Mucosa of rectum (tissue), 2 donors: ENCODE measurements around the gene OTOP2.

Experiments
- H3K27ac ChIP-seq, 2 donors: one replicate each; pipeline ENCODE4 v1.7.0; 2013; ENCODE audit warnings: inconsistent platforms in 2 of 2, low read depth in 2 of 2, low read length in 2 of 2
- H3K27me3 ChIP-seq, 2 donors: one replicate each; pipeline ENCODE4 v1.7.0; 2013; ENCODE audit warnings: low read length in 2 of 2; ENCODE audit not compliant: control insufficient read depth in 2 of 2, insufficient read depth in 2 of 2
- H3K36me3 ChIP-seq, 2 donors: one replicate each; pipeline ENCODE4 v1.7.0; 2013; ENCODE audit warnings: low read length in 2 of 2; ENCODE audit not compliant: control insufficient read depth in 2 of 2, insufficient read depth in 2 of 2
- H3K4me1 ChIP-seq, 2 donors: one replicate each; pipeline ENCODE4 v1.7.0; 2013; ENCODE audit warnings: low read length in 2 of 2, mild to moderate bottlenecking in 1 of 2; ENCODE audit not compliant: control insufficient read depth in 2 of 2, insufficient read depth in 2 of 2
- H3K4me3 ChIP-seq, 2 donors: one replicate each; pipeline ENCODE4 v1.7.0; 2013; ENCODE audit warnings: low read length in 2 of 2
- H3K9ac ChIP-seq, 2 donors: one replicate each; pipeline ENCODE4 v1.7.0; 2013; ENCODE audit warnings: low read length in 2 of 2, low read depth in 1 of 2, mild to moderate bottlenecking in 1 of 2
- H3K9me3 ChIP-seq, 2 donors: one replicate each; pipeline ENCODE4 v1.7.0; 2013; ENCODE audit warnings: low read length in 2 of 2; ENCODE audit not compliant: control insufficient read depth in 2 of 2
- donor health status: healthy.
- donor health status: Normal muscosa, but diverticular disease.

The OTOP2 gene

DNA sequence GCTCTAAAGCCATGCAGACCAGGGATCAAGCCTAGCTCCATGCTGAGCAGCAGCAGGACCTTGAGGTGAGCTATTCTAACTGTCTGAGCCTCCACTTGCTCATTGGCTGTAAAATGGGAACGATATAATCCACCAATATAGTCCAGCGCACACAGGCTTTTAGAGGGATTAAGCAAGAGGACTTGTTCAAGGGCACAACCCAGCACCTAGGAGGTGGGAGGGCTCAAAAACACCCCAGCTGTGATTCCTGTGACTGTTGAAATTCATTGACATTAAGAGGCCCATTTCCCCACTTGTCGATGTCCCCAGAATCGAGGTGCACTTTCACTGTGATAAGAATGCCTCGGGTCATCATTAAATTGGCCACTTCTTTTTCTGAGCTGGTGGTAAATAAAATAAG, 5.2 kb upstream of the OTOP2 start:
- Histone ChIP-seq H3K9me3 (no peaks in the 10 kb centered on the region), H3K4me1 (peaks cover 0 to 2% of the 10 kb centered on the region in 2 donors), H3K27me3 (peaks cover 14 to 29% of the 10 kb centered on the region in 2 donors), H3K9ac (no peak overlapping the region), H3K27ac (no peak overlapping the region), H3K36me3 (no peaks in the 10 kb centered on the region), H3K4me3 (no peak overlapping the region)

- no peaks in the 10 kb centered on the region for H3K9me3 ChIP-seq
- H3K9ac ChIP-seq = no peak overlapping the region
- no peak overlapping the region for H3K4me3 ChIP-seq
- H3K36me3 ChIP-seq = no peaks in the 10 kb centered on the region
- H3K4me1 ChIP-seq = peaks cover 0 to 7% of the 10 kb centered on the region in 2 donors
- H3K27ac ChIP-seq = no peak overlapping the region
- H3K27me3 ChIP-seq = peaks cover 22 to 37% of the 10 kb centered on the region in 2 donors
Observed at GRCh38 chr17:74919440-74920305, 4.4 kb upstream of the OTOP2 start.

DNA sequence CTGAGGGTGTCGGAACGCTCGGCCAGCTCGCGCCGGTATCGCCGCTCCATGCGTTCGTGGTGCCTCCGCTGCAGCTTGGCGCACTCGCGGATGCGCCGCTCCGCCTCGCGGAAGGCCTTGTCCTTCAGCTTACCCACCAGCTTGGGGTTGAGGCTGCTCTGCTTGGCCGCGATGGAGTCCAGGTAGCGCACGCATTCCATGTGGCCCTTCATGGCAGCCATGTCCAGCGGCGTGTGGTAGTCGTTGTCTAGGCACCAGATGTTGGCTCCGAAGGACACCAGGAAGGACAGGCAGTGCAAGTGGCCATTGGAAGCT, 3.8 kb upstream of the OTOP2 start:
- Histone ChIP-seq H3K36me3 (no peaks in the 10 kb centered on the region), H3K27me3 (peaks cover 28 to 43% of the 10 kb centered on the region in 2 donors)

DNA sequence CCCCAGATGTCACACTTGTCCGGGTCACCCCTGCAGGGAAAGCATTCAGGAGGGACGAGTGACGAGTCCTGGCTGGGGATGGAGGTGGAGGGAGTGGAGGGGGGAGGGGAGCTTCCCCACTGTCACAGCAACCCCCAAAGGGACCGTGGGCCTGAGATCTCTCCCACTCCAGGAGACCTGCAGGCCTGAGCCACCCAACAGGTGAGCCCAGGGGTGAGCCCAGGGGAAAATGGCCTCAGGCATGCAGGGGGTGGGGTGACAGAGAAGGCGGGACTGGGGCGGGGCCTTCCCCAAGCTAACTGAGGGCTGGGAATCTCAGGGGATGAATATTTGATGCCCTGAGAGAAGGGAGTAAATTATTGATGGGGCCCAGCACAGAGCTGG, 3.4 kb upstream of the OTOP2 start:
- Histone ChIP-seq H3K36me3 (no peaks in the 10 kb centered on the region), H3K4me3 (no peak overlapping the region), H3K4me1 (peaks cover 0 to 7% of the 10 kb centered on the region in 2 donors), H3K9me3 (no peaks in the 10 kb centered on the region), H3K27me3 (peaks cover 31 to 47% of the 10 kb centered on the region in 2 donors), H3K9ac (no peak overlapping the region), H3K27ac (no peak overlapping the region)

More for the DNA sequence above, 3.8 kb upstream of the OTOP2 start:
- no peak overlapping the region for H3K27ac ChIP-seq
- H3K4me1 ChIP-seq = peaks cover 0 to 7% of the 10 kb centered on the region in 2 donors
- H3K4me3 ChIP-seq = no peak overlapping the region
- no peak overlapping the region for H3K9ac ChIP-seq
- H3K9me3 ChIP-seq = no peaks in the 10 kb centered on the region

- no peaks in the 10 kb centered on the region for H3K9me3 ChIP-seq
- no peak overlapping the region for H3K9ac ChIP-seq
- H3K27ac ChIP-seq = no peak overlapping the region
- H3K36me3 ChIP-seq = no peaks in the 10 kb centered on the region
- H3K27me3 ChIP-seq = peaks cover 36 to 52% of the 10 kb centered on the region in 2 donors
- peaks cover 0 to 7% of the 10 kb centered on the region in 2 donors for H3K4me1 ChIP-seq
- H3K4me3 ChIP-seq = no peak overlapping the region
Observed at GRCh38 chr17:74921026-74921681, 2.9 kb upstream of the OTOP2 start.

DNA sequence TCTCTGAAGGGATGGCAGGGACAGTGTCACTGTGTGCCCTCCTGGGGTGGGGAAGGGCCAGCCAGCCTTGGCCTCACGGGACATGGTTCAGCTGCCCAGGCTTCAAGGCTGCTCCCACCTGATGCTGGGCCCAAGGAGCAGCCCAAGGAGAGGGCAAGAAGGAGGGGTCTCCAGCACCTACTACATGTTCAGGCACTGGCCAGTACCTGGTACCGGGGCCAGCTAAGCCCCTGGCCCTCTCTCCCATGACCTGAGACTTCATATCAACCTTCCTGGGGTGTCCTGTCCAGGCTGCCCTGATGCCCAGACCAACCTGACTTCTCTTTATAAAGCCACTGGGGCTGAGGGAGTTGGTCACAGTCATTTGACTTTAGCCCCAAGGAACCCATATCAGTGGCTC, 2.3 kb upstream of the OTOP2 start:
- H3K9ac ChIP-seq = no peak overlapping the region
- no peak overlapping the region for H3K27ac ChIP-seq
- H3K4me3 ChIP-seq = no peak overlapping the region
- H3K9me3 ChIP-seq = no peaks in the 10 kb centered on the region
- peaks cover 0 to 7% of the 10 kb centered on the region in 2 donors for H3K4me1 ChIP-seq
- H3K27me3 ChIP-seq = peaks cover 37 to 52% of the 10 kb centered on the region in 2 donors
- H3K36me3 ChIP-seq = no peaks in the 10 kb centered on the region

- Histone ChIP-seq H3K9ac (no peak overlapping the region), H3K27me3 (peaks cover 37 to 54% of the 10 kb centered on the region in 2 donors)
Observed at GRCh38 chr17:74922172-74922571, 1.9 kb upstream of the OTOP2 start.

DNA sequence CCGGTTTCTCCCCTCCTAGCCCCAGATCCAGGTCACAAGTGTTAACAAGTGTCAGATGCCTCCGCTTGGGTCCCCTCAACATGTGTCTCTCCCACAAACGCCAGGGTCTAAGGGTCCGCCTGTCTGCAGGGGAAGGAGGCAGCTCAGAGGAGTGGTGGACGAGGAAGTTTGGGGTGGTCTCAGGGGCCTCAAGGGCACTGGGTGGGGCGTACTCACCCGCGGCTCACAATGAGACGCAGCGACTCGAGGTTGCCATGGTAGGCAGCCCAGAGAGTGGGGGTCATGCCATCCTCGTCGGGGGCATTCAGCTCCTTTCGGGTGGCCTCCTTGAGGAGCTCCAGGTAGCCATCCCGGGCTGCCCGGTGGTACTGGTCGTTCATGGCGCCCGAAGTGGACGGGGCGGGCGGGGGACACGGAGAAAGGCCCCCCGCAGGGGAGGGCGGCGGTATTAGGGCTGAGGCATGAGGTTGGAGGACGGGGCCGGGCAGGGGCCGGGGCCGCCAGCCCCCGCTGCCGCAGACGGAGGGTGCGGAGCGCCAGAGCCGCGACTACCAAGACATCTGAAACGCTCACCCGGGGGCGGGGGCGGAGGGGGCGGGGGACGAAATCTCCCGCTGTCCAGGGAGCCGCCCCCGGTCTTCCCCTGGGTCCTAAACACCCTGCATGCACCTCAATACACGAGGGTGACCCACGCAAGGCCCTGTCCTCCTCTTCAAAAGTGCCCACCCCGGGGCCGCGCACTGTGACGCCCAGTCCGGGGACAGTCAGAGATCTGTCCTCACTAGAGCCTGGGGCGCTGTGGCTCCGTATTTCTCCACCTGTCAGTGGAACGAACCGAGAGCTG, 1.2 kb upstream of the OTOP2 start, which contains the start of gene USH1G:
TSS of gene USH1G (minus strand) at position 562 of the 844 bp plus-strand sequence. CDS start at position 380, 182 bp downstream.
- H3K27ac ChIP-seq = no peak within 1 kb of the TSS
- peak within 1 kb of the TSS in 1 of 2 donors; percentile 16 for H3K4me3 ChIP-seq
- H3K36me3 ChIP-seq = no peaks in the 10 kb centered on the region
- no peak within 1 kb of the TSS for H3K9ac ChIP-seq
- H3K4me1 ChIP-seq = peaks cover 0 to 7% of the 10 kb centered on the region in 2 donors
- peaks cover 37 to 57% of the 10 kb centered on the region in 2 donors for H3K27me3 ChIP-seq
- no peaks in the 10 kb centered on the region for H3K9me3 ChIP-seq

More at GRCh38 chr17:74922172-74922571, 1.9 kb upstream of the OTOP2 start:
- H3K4me1 ChIP-seq = peaks cover 0 to 7% of the 10 kb centered on the region in 2 donors
- H3K36me3 ChIP-seq = no peaks in the 10 kb centered on the region
- no peak overlapping the region for H3K4me3 ChIP-seq
- no peak overlapping the region for H3K27ac ChIP-seq
- H3K9me3 ChIP-seq = no peaks in the 10 kb centered on the region

- H3K27me3 ChIP-seq = peaks cover 37 to 57% of the 10 kb centered on the region in 2 donors
- H3K9ac ChIP-seq = no peak overlapping the region
- H3K36me3 ChIP-seq = no peaks in the 10 kb centered on the region
- peaks cover 0 to 7% of the 10 kb centered on the region in 2 donors for H3K4me1 ChIP-seq
- peak overlapping the region in 1 of 2 donors; percentile 16 for H3K4me3 ChIP-seq
- no peaks in the 10 kb centered on the region for H3K9me3 ChIP-seq
- no peak overlapping the region for H3K27ac ChIP-seq
Observed at GRCh38 chr17:74923538-74924249, 379 bp upstream of the OTOP2 start.
